ENCODE data around the gene ZNF710. TPM values are rescaled to one million over a fixed set of nuclear protein-coding genes. Genes with fewer than 3 reads are reported as not detected.

ZNF710 gene
- total and polyA plus RNA-seq, 9 donors = 6.1 to 23.5 (median 13.1) TPM

- Histone ChIP-seq H3K36me3 (ENCODE audit: control insufficient read depth, insufficient read depth, low read length) (peaks cover 3% of the 10 kb centered on the region), H3K4me3 (ENCODE audit: low read length) (peak overlapping the region; percentile 72), H3K4me1 (ENCODE audit: control insufficient read depth, insufficient read depth, low read length) (peaks cover 40% of the 10 kb centered on the region), H3K27me3 (ENCODE audit: control insufficient read depth, insufficient read depth, low read length) (peaks cover 2% of the 10 kb centered on the region), H3K9me3 (replicated peaks; ENCODE audit: control insufficient read depth, low read depth, low read length) (no peaks in the 10 kb centered on the region), H3K27ac (ENCODE audit: low read length) (peak overlapping the region; percentile 82)
- WGBS (ENCODE audit: insufficient coverage) = 0% methylated on average over 17 of the region's 27 CpGs
- peak; percentile 65 for DNase-seq
Measured at GRCh38 chr15:90002428-90002844, 1.3 kb downstream of the ZNF710 start.

- peaks cover 2% of the 10 kb centered on the region for H3K27me3 ChIP-seq (ENCODE audit: control insufficient read depth, insufficient read depth, low read length)
- peak overlapping the region; percentile 71 for H3K27ac ChIP-seq (ENCODE audit: low read length)
- H3K9me3 ChIP-seq (replicated peaks; ENCODE audit: control insufficient read depth, low read depth, low read length) = no peaks in the 10 kb centered on the region
- no peak overlapping the region for H3K4me3 ChIP-seq (ENCODE audit: low read length)
- DNase-seq = no peak
- peaks cover 7% of the 10 kb centered on the region for H3K36me3 ChIP-seq (ENCODE audit: control insufficient read depth, insufficient read depth, low read length)
- H3K4me1 ChIP-seq (ENCODE audit: control insufficient read depth, insufficient read depth, low read length) = peaks cover 40% of the 10 kb centered on the region
- 79% methylated on average over 3 of the region's 7 CpGs for WGBS (ENCODE audit: insufficient coverage)
Measured at GRCh38 chr15:90003736-90004135, 2.6 kb downstream of the ZNF710 start.

GRCh38 chr15:90004252-90004651 lies 3.1 kb downstream of the ZNF710 start:
- Histone ChIP-seq H3K4me3 (ENCODE audit: low read length) (peak overlapping the region; percentile 11), H3K4me1 (ENCODE audit: control insufficient read depth, insufficient read depth, low read length) (peaks cover 39% of the 10 kb centered on the region)
- DNase-seq = peak; percentile 43

GRCh38 chr15:90004671-90005070 lies 3.5 kb downstream of the ZNF710 start:
- WGBS (ENCODE audit: insufficient coverage) = 43% methylated on average over 7 of the region's 8 CpGs

More at GRCh38 chr15:90004252-90004651, 3.1 kb downstream of the ZNF710 start:
- H3K27ac ChIP-seq (ENCODE audit: low read length) = peak overlapping the region; percentile 71
- 90% methylated on average over 2 of the region's 5 CpGs for WGBS (ENCODE audit: insufficient coverage)
- H3K36me3 ChIP-seq (ENCODE audit: control insufficient read depth, insufficient read depth, low read length) = peaks cover 7% of the 10 kb centered on the region
- no peaks in the 10 kb centered on the region for H3K9me3 ChIP-seq (replicated peaks; ENCODE audit: control insufficient read depth, low read depth, low read length)
- H3K27me3 ChIP-seq (ENCODE audit: control insufficient read depth, insufficient read depth, low read length) = no peaks in the 10 kb centered on the region

GRCh38 chr15:90006217-90007075 lies 5.3 kb downstream of the ZNF710 start:
- Histone ChIP-seq H3K4me3 (ENCODE audit: low read length) (no peak overlapping the region), H3K36me3 (ENCODE audit: control insufficient read depth, insufficient read depth, low read length) (peaks cover 7% of the 10 kb centered on the region), H3K9me3 (replicated peaks; ENCODE audit: control insufficient read depth, low read depth, low read length) (peaks cover 4% of the 10 kb centered on the region), H3K27ac (ENCODE audit: low read length) (no peak overlapping the region), H3K4me1 (ENCODE audit: control insufficient read depth, insufficient read depth, low read length) (peaks cover 26% of the 10 kb centered on the region), H3K27me3 (ENCODE audit: control insufficient read depth, insufficient read depth, low read length) (no peaks in the 10 kb centered on the region)
- DNase-seq = no peak
- 79% methylated on average over 2 of the region's 4 CpGs for WGBS (ENCODE audit: insufficient coverage)

More at GRCh38 chr15:90004671-90005070, 3.5 kb downstream of the ZNF710 start:
- Histone ChIP-seq H3K27ac (ENCODE audit: low read length) (peak overlapping the region; percentile 71), H3K36me3 (ENCODE audit: control insufficient read depth, insufficient read depth, low read length) (peaks cover 7% of the 10 kb centered on the region), H3K9me3 (replicated peaks; ENCODE audit: control insufficient read depth, low read depth, low read length) (no peaks in the 10 kb centered on the region), H3K4me1 (ENCODE audit: control insufficient read depth, insufficient read depth, low read length) (peaks cover 36% of the 10 kb centered on the region), H3K27me3 (ENCODE audit: control insufficient read depth, insufficient read depth, low read length) (no peaks in the 10 kb centered on the region), H3K4me3 (ENCODE audit: low read length) (no peak overlapping the region)
- peak; percentile 63 for DNase-seq

- Histone ChIP-seq H3K27me3 (ENCODE audit: control insufficient read depth, insufficient read depth, low read length) (no peaks in the 10 kb centered on the region), H3K4me3 (ENCODE audit: low read length) (no peak overlapping the region), H3K27ac (ENCODE audit: low read length) (no peak overlapping the region), H3K36me3 (ENCODE audit: control insufficient read depth, insufficient read depth, low read length) (peaks cover 7% of the 10 kb centered on the region), H3K4me1 (ENCODE audit: control insufficient read depth, insufficient read depth, low read length) (peaks cover 26% of the 10 kb centered on the region), H3K9me3 (replicated peaks; ENCODE audit: control insufficient read depth, low read depth, low read length) (peaks cover 11% of the 10 kb centered on the region)
- no CpG with 5 or more reads among the region's 4 CpGs for WGBS (ENCODE audit: insufficient coverage)
- DNase-seq = no peak
Measured at GRCh38 chr15:90007076-90007460, 5.9 kb downstream of the ZNF710 start.

- H3K27me3 ChIP-seq (ENCODE audit: control insufficient read depth, insufficient read depth, low read length) = no peaks in the 10 kb centered on the region
- no peak overlapping the region for H3K4me3 ChIP-seq (ENCODE audit: low read length)
- peaks cover 7% of the 10 kb centered on the region for H3K36me3 ChIP-seq (ENCODE audit: control insufficient read depth, insufficient read depth, low read length)
- no peak overlapping the region for H3K27ac ChIP-seq (ENCODE audit: low read length)
- H3K4me1 ChIP-seq (ENCODE audit: control insufficient read depth, insufficient read depth, low read length) = peaks cover 14% of the 10 kb centered on the region
- WGBS (ENCODE audit: insufficient coverage) = 75% methylated on average over 3 of the region's 7 CpGs
- H3K9me3 ChIP-seq (replicated peaks; ENCODE audit: control insufficient read depth, low read depth, low read length) = peaks cover 12% of the 10 kb centered on the region
- no peak for DNase-seq
Measured at GRCh38 chr15:90008607-90009006, 7.5 kb downstream of the ZNF710 start.

GRCh38 chr15:90009301-90010022 lies 8.3 kb downstream of the ZNF710 start:
- Histone ChIP-seq H3K9me3 (replicated peaks; ENCODE audit: control insufficient read depth, low read depth, low read length) (peaks cover 12% of the 10 kb centered on the region), H3K4me3 (ENCODE audit: low read length) (no peak overlapping the region), H3K27me3 (ENCODE audit: control insufficient read depth, insufficient read depth, low read length) (no peaks in the 10 kb centered on the region), H3K27ac (ENCODE audit: low read length) (no peak overlapping the region), H3K4me1 (ENCODE audit: control insufficient read depth, insufficient read depth, low read length) (peaks cover 6% of the 10 kb centered on the region), H3K36me3 (ENCODE audit: control insufficient read depth, insufficient read depth, low read length) (peaks cover 7% of the 10 kb centered on the region)
- WGBS (ENCODE audit: insufficient coverage) = 89% methylated on average over 6 of the region's 6 CpGs
- DNase-seq = no peak

- no peak for DNase-seq
- peaks cover 7% of the 10 kb centered on the region for H3K36me3 ChIP-seq (ENCODE audit: control insufficient read depth, insufficient read depth, low read length)
- H3K27me3 ChIP-seq (ENCODE audit: control insufficient read depth, insufficient read depth, low read length) = no peaks in the 10 kb centered on the region
- H3K4me1 ChIP-seq (ENCODE audit: control insufficient read depth, insufficient read depth, low read length) = no peaks in the 10 kb centered on the region
- no peak overlapping the region for H3K4me3 ChIP-seq (ENCODE audit: low read length)
- H3K27ac ChIP-seq (ENCODE audit: low read length) = no peak overlapping the region
- peaks cover 12% of the 10 kb centered on the region for H3K9me3 ChIP-seq (replicated peaks; ENCODE audit: control insufficient read depth, low read depth, low read length)
- WGBS (ENCODE audit: insufficient coverage) = 95% methylated on average over 6 of the region's 8 CpGs
Measured at GRCh38 chr15:90011705-90012104, 10.6 kb downstream of the ZNF710 start.

- no peaks in the 10 kb centered on the region for H3K36me3 ChIP-seq (ENCODE audit: control insufficient read depth, insufficient read depth, low read length)
- H3K27ac ChIP-seq (ENCODE audit: low read length) = no peak overlapping the region
- H3K4me1 ChIP-seq (ENCODE audit: control insufficient read depth, insufficient read depth, low read length) = no peaks in the 10 kb centered on the region
- WGBS (ENCODE audit: insufficient coverage) = 68% methylated on average over 4 of the region's 6 CpGs
- peaks cover 12% of the 10 kb centered on the region for H3K9me3 ChIP-seq (replicated peaks; ENCODE audit: control insufficient read depth, low read depth, low read length)
- DNase-seq = no peak
- no peaks in the 10 kb centered on the region for H3K27me3 ChIP-seq (ENCODE audit: control insufficient read depth, insufficient read depth, low read length)
- no peak overlapping the region for H3K4me3 ChIP-seq (ENCODE audit: low read length)
Measured at GRCh38 chr15:90013503-90013937, 12.4 kb downstream of the ZNF710 start.

All from muscle of leg (tissue), 11 donors.